Right lobe of liver (tissue), 4 donors: ENCODE measurements around the gene MTA1.

Source experiments
- CTCF ChIP-seq, 4 donors: fragments of 200-600 bp in 3 of 4; fragments of 450-650 bp in 1 of 4; IDR thresholded peaks; one replicate each; pipeline versions ENCODE4 v1.5.1 to v1.8.0; 2016 to 2022; ENCODE audit warnings: antibody characterized with exemption in 4 of 4, mild to moderate bottlenecking in 2 of 4
- POLR2A ChIP-seq: fragments of 450-650 bp; IDR thresholded peaks from one replicate; pipeline ENCODE4 v1.6.1; 2017; ENCODE audit warnings: antibody characterized with exemption, mild to moderate bottlenecking
- donor health status: DM: no; HTN: no; CAD: no.
- donor health status: DM: no; HTN: no; CAD: no.
- donor health status: DM: no; HTN: yes; CAD: no.

GRCh38 chr14:105411017-105411941 lies 8.3 kb upstream of the MTA1 start:
- no peak for TF ChIP-seq CTCF (IDR thresholded peaks at IDR 0.05)
- peak; percentile 14 for TF ChIP-seq POLR2A
